HG03469 (cell line): ENCODE measurements around the gene DLX5.
A peak's percentile ranks its signal among the peaks of the same experiment; 100 is the strongest.
"Not testable (repeated sequence)": the region's sequence is repeated elsewhere in the genome, so short reads cannot be mapped to it uniquely, and the experiment has no call there.

ENCODE experiments used
- ATAC-seq: cut with Tn5 transposase; IDR thresholded peaks from one replicate; pipeline ENCODE4 v1.9.1; 2021; ENCODE audit warnings: mild to moderate bottlenecking, moderate library complexity, moderate number of reproducible peaks; ENCODE audit not compliant: unreplicated experiment

Gene DLX5

GRCh38 chr7:97024209-97025129 lies at the start of gene DLX5:
DLX5 (minus strand) TSS chr7:97024831; CDS start chr7:97024623, 208 bp downstream.
- no peak for ATAC-seq

- ATAC-seq, result not testable (repeated sequence)
Measured at GRCh38 chr7:97072025-97072424, 47.4 kb upstream of the DLX5 start.

GRCh38 chr7:97064972-97065587 lies 40.4 kb upstream of the DLX5 start:
- peak; percentile 75 for ATAC-seq

GRCh38 chr7:97064020-97064419 lies 39.4 kb upstream of the DLX5 start:
- no peak for ATAC-seq

GRCh38 chr7:97043281-97043680 lies 18.6 kb upstream of the DLX5 start:
- ATAC-seq, result no peak

- no peak for ATAC-seq
Measured at GRCh38 chr7:97039374-97040065, 14.9 kb upstream of the DLX5 start.

- not testable (repeated sequence) for ATAC-seq
Measured at GRCh38 chr7:97034213-97034852, 9.7 kb upstream of the DLX5 start.

GRCh38 chr7:97027427-97028234 lies 3.0 kb upstream of the DLX5 start:
- peak; percentile 82 for ATAC-seq

GRCh38 chr7:97026715-97027426 lies 2.2 kb upstream of the DLX5 start:
- no peak for ATAC-seq

- ATAC-seq, result no peak
Measured at GRCh38 chr7:97025983-97026714, 1.5 kb upstream of the DLX5 start.

- no peak for ATAC-seq
Measured at GRCh38 chr7:97025130-97025499, 484 bp upstream of the DLX5 start.

GRCh38 chr7:97022491-97023306 lies 1.9 kb downstream of the DLX5 start:
- ATAC-seq, result no peak

- no peak for ATAC-seq
Measured at GRCh38 chr7:97021747-97022490, 2.7 kb downstream of the DLX5 start.

- no peak for ATAC-seq
Measured at GRCh38 chr7:97020996-97021746, 3.5 kb downstream of the DLX5 start.

- no peak for ATAC-seq
Measured at GRCh38 chr7:97020601-97020995, 4.0 kb downstream of the DLX5 start.

- ATAC-seq, result no peak
Measured at GRCh38 chr7:97019710-97020225, 4.9 kb downstream of the DLX5 start.
